ENCODE results near the gene CYP39A1. TPM values are rescaled to one million over a fixed set of nuclear protein-coding genes. Genes with fewer than 3 reads are reported as not detected.

CYP39A1 gene
- total and polyA plus RNA-seq, 8 donors, result 1.8 to 11.6 (median 7.8) TPM; not detected in 1

DNA sequence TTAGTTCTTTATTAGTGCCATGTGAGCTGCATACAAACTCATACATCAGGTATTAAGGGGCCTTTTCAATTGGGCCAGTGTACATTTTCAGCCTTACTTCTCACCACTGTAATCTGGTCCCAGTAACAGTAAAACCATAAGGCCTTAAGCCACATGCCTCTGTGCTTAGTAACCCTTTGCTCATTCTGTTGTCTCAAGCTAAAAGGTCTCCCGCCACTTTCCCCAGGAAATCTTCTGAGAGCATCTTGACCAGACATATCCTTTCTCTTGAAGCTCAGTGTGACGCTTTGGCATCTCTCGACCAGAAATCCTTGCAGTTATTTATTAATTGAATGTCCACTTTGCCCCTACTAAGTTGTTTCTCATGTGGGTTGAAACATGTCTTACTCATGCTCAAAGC is 68.0 kb downstream of the CYP39A1 start:
- H3K4me3 ChIP-seq, result no peak overlapping the region
- no peak for DNase-seq
- no peaks in the 10 kb centered on the region for H3K27me3 ChIP-seq
- intact Hi-C loops (cut with DNase I; ENCODE audit: low total_unique reads), result no loop called here
- WGBS, 5 donors, result 89 to 95% (median 90%) methylated on average over 3 of the region's 3 CpGs
- H3K27ac ChIP-seq, result peak overlapping the region in 2 of 5 donors; percentile 46 to 59
- H3K4me1 ChIP-seq, result peaks cover 0 to 36% (median 8%) of the 10 kb centered on the region in 4 donors
- TF ChIP-seq POLR2A (IDR thresholded peaks at IDR 0.05), result no peak
- TF ChIP-seq, protein P1, sequence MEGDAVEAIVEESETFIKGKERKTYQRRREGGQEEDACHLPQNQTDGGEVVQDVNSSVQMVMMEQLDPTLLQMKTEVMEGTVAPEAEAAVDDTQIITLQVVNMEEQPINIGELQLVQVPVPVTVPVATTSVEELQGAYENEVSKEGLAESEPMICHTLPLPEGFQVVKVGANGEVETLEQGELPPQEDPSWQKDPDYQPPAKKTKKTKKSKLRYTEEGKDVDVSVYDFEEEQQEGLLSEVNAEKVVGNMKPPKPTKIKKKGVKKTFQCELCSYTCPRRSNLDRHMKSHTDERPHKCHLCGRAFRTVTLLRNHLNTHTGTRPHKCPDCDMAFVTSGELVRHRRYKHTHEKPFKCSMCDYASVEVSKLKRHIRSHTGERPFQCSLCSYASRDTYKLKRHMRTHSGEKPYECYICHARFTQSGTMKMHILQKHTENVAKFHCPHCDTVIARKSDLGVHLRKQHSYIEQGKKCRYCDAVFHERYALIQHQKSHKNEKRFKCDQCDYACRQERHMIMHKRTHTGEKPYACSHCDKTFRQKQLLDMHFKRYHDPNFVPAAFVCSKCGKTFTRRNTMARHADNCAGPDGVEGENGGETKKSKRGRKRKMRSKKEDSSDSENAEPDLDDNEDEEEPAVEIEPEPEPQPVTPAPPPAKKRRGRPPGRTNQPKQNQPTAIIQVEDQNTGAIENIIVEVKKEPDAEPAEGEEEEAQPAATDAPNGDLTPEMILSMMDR (IDR thresholded peaks at IDR 0.05), result no peak
- no peak for TF ChIP-seq EP300 (IDR thresholded peaks at IDR 0.05)
- TF ChIP-seq POLR2AphosphoS5 (IDR thresholded peaks at IDR 0.05), result no peak
- no peaks in the 10 kb centered on the region for H3K9me3 ChIP-seq
- H3K36me3 ChIP-seq, result no peaks in the 10 kb centered on the region

DNA sequence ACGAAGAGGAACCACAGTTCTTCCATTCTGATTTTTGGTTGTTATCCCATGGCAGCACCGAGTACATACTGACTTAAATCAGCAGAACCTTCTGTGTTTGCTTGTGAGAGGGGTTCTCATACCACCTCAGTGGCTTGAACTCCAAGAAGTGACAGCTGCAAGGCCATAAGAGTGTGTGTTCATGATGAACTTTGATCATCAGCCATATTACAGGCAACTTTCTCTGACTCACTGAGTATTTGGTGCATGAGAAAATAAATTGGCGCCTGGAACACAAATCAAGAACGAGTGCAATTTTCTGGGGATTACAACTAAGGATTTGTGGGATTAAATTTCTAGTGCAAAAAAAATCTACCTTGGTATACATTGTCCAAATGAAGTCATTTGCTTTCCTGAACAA is 68.9 kb downstream of the CYP39A1 start:
- Histone ChIP-seq H3K27ac (peak overlapping the region; percentile 28 to 68 (median 55)), H3K36me3 (no peaks in the 10 kb centered on the region), H3K4me1 (peaks cover 0 to 36% (median 8%) of the 10 kb centered on the region in 4 donors), H3K4me3 (no peak overlapping the region), H3K9me3 (no peaks in the 10 kb centered on the region), H3K27me3 (no peaks in the 10 kb centered on the region)
- intact Hi-C loops (cut with DNase I; ENCODE audit: low total_unique reads), result no loop called here
- WGBS, 5 donors, result 70 to 80% (median 75%) methylated on average over 4 of the region's 4 CpGs
- DNase-seq, result no peak
- TF ChIP-seq POLR2A (IDR thresholded peaks at IDR 0.05), result no peak
- no peak for TF ChIP-seq EP300 (IDR thresholded peaks at IDR 0.05)
- TF ChIP-seq, protein P1 (IDR thresholded peaks at IDR 0.05), result no peak
- TF ChIP-seq POLR2AphosphoS5 (IDR thresholded peaks at IDR 0.05), result no peak

DNA sequence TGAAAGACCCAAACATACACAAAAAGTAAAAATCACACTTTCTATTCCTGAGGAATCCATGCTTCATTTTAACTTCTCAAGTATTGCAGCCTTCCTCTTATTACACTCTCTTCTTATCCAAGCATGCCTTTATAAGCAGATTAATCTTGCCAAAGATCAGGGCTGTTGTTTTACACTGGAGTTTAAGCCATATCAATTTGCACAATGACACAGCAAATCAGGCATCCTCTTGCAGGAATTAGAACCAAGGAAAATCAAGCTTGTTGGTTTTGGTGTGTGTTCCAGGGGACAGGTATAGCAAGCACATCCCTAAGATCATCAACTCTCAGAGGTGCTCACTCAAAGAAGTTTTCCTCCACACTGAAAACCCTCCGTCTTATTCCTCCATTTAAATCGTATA is 69.5 kb downstream of the CYP39A1 start:
- intact Hi-C loops (cut with DNase I; ENCODE audit: low total_unique reads), result no loop called here
- 70 to 88% (median 80%) methylated on average over 2 of the region's 2 CpGs for WGBS, 5 donors
- Histone ChIP-seq H3K4me3 (no peak overlapping the region), H3K27me3 (no peaks in the 10 kb centered on the region), H3K27ac (peak overlapping the region in 4 of 5 donors; percentile 28 to 59 (median 48)), H3K9me3 (no peaks in the 10 kb centered on the region), H3K36me3 (no peaks in the 10 kb centered on the region), H3K4me1 (peaks cover 0 to 36% (median 8%) of the 10 kb centered on the region in 4 donors)
- DNase-seq, result no peak
- TF ChIP-seq POLR2A (IDR thresholded peaks at IDR 0.05) (no peak), POLR2AphosphoS5 (IDR thresholded peaks at IDR 0.05) (no peak), EP300 (IDR thresholded peaks at IDR 0.05) (no peak)
- TF ChIP-seq, protein P1 (IDR thresholded peaks at IDR 0.05), result no peak

DNA sequence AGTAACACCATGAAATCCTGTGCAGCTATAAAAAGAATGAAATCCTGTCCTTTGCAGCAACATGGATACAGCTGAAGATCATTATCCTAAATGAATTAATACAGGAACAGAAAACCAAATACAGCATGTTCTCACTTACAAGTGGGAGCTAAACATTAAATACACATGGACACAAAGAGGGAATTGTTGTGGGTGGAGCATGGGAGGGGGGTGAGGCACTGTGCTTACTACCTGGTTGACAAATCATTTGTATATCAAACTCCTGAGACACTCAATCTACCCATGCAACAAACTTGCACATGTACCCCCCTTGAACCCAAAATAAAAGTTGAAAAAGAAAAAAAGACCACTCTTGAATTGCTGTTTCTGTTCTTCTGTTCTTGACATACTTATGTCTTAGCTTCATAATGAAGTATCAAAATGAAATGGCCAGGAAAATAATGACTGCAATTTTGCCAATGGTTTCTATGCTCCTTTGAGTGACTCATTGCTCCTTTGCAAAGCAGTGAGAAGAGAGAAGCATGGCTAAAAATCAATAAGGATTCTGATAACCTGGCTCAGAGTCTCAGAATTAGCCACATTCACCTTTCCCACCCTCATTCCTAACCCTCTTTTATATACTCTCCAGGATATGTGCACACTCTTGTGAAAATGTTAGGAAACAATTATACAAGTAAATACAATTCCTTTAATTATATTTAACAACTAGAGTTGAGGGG is 71.0 kb downstream of the CYP39A1 start:
- Histone ChIP-seq H3K9me3 (no peaks in the 10 kb centered on the region), H3K36me3 (no peaks in the 10 kb centered on the region), H3K4me3 (no peak overlapping the region), H3K4me1 (peaks cover 0 to 32% (median 8%) of the 10 kb centered on the region in 4 donors), H3K27me3 (no peaks in the 10 kb centered on the region), H3K27ac (peak overlapping the region in 1 of 5 donors; percentile 13)
- TF ChIP-seq, protein P1 (IDR thresholded peaks at IDR 0.05), result no peak
- TF ChIP-seq POLR2AphosphoS5 (IDR thresholded peaks at IDR 0.05) (no peak), EP300 (IDR thresholded peaks at IDR 0.05) (no peak), POLR2A (IDR thresholded peaks at IDR 0.05) (no peak)
- intact Hi-C loops (cut with DNase I; ENCODE audit: low total_unique reads), result no loop called here
- DNase-seq, result no peak

Data from stomach (tissue), 9 donors.